ENCODE measurements around the gene CASQ1. TPM values are rescaled to one million over a fixed set of nuclear protein-coding genes. Genes with fewer than 3 reads are reported as not detected.

Gene CASQ1
- total RNA-seq, 1 donor from 2014 or later: 109 TPM

- DNase-seq: no peak
Observed at GRCh38 chr1:160227034-160227433, 36.7 kb downstream of the CASQ1 start.

- no peak for DNase-seq
Observed at GRCh38 chr1:160227561-160227960, 37.2 kb downstream of the CASQ1 start.

- no peak for DNase-seq
Observed at GRCh38 chr1:160228431-160228830, 38.1 kb downstream of the CASQ1 start.

GRCh38 chr1:160232911-160233310 lies 42.5 kb downstream of the CASQ1 start:
- no peak for DNase-seq

- DNase-seq: no peak
Observed at GRCh38 chr1:160236806-160237205, 46.4 kb downstream of the CASQ1 start.

GRCh38 chr1:160237558-160237957 lies 47.2 kb downstream of the CASQ1 start:
- DNase-seq: no peak

- no peak for DNase-seq
Observed at GRCh38 chr1:160238408-160238807, 48.0 kb downstream of the CASQ1 start.

- no peak for DNase-seq
Observed at GRCh38 chr1:160239582-160240299, 49.4 kb downstream of the CASQ1 start.

GRCh38 chr1:160243767-160244166 lies 53.4 kb downstream of the CASQ1 start:
- DNase-seq: no peak

GRCh38 chr1:160244209-160244608 lies 53.8 kb downstream of the CASQ1 start:
- no peak for DNase-seq

- no peak for DNase-seq
Observed at GRCh38 chr1:160245434-160245833, 55.1 kb downstream of the CASQ1 start.

GRCh38 chr1:160247053-160247452 lies 56.7 kb downstream of the CASQ1 start:
- DNase-seq: no peak

- no peak for DNase-seq
Observed at GRCh38 chr1:160251011-160251410, 60.6 kb downstream of the CASQ1 start.

Other genes with a start within 250 kb of the CASQ1 start
- gene IGSF9, start 245.0 kb upstream of the CASQ1 start, total RNA-seq: 8.4 TPM
- gene SLAMF9, start 236.3 kb upstream of the CASQ1 start, total RNA-seq: not detected
- gene PIGM, start 158.6 kb upstream of the CASQ1 start, total RNA-seq: 3.5 TPM
- gene KCNJ10, start 120.4 kb upstream of the CASQ1 start, total RNA-seq: under 0.01 TPM
- gene KCNJ9, start 109.0 kb upstream of the CASQ1 start, total RNA-seq: not detected
- 11.9 TPM for gene IGSF8, start 92.0 kb upstream of the CASQ1 start, total RNA-seq
- 20.7 TPM for gene ATP1A2, start 74.8 kb upstream of the CASQ1 start, total RNA-seq
- not detected for gene ATP1A4, start 39.0 kb upstream of the CASQ1 start, total RNA-seq
- 26.8 TPM for gene PEA15, start 14.8 kb downstream of the CASQ1 start, total RNA-seq
- gene DCAF8, start 72.0 kb downstream of the CASQ1 start, total RNA-seq: 94.4 TPM
- gene PEX19, start 94.6 kb downstream of the CASQ1 start, total RNA-seq: 50.1 TPM
- gene COPA, start 152.7 kb downstream of the CASQ1 start, total RNA-seq: 178 TPM
- gene NCSTN, start 152.8 kb downstream of the CASQ1 start, total RNA-seq: 46.5 TPM
- 0.20 TPM for gene NHLH1, start 176.5 kb downstream of the CASQ1 start, total RNA-seq
- 11.0 TPM for gene VANGL2, start 210.0 kb downstream of the CASQ1 start, total RNA-seq

Measured in skin of body (tissue), 2 donors.